ENCODE measurements around the gene RPL11.
"Not testable (repeated sequence)": the region's sequence is repeated elsewhere in the genome, so short reads cannot be mapped to it uniquely, and the experiment has no call there.

RPL11 gene

DNA sequence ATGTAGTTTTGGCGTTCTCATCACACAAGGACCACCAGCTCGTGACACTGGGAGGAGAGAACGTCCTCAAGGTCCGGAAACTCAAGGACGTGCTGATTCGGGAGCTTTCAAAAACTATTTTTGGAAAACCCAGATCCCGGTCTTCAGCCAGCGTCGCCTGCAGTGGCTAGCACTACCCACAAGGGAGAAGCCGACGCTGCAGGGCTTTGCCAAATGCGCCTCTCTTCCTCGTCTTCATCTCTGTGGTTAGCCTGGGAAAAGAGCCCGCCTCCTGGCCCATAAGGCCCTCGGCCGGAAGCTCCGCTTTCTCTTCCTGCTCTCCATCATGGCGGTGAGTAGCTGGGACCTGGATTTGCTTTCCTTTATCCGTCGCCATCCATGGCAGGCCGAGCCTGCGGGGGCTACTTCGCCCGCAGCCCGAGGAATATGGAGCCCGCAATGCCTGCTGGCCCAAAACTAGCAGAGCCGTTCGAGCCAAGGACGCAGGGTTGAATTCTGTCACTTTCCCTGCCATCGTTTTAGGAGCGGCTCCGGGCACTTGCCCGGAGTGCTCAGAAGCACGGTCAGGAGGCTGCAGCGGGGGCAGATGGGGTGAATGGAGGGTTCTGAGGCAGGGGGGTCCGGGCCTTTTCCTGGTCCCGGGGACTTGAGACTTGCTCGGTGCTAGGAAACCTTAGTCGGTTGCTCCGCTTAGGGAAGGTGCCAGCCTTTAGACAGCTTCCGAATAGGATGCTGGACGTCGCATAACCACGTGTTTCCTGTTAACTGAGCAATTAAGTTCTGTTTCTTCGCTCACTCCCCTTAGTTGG lies at the start of gene RPL11:
Gene RPL11, plus strand, starts transcription at position 308 of the 809 bp plus-strand sequence. Its CDS starts 18 bp downstream, at position 326.
- DNase-seq, result peak; percentile 70 to 71

DNA sequence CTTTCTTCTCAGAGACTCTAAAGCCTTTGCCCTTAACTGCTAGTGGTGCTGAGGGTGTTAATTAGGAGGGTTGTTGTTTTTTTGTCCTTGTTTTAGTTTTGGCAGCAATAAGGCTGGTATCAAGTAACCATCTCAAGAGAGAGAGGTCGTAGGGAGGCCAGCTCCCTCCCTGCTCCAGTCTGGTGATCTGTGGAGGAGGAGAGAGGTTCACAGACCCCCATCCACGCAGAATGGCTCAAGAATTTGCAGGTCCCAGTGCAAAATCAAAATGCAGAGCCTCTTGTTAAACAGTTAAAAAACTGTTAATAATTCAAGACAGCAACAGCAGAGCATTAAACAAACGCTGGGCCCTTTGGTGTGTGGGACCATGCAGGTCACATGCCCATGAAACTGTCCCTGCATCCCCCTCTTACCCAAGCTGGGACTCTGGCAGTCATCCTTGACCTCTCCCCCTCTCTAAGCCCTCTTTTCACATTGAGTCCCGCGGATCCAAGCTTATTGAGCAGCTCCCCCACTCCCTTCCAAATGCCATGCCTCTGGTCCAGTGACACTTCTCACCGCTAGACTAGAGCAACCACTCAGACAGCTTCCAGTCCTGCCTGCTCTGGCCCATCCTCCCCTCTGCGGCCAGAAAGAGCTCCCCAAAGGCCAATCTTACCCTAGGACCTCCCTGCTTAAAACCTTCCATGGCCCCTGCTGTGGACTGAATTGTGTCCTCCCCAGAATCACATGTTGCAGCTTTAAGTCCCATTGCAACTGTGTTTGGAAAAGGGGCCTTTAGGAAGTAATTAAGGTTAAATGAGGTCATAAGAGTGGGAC lies 47.7 kb upstream of the RPL11 start:
- no peak for DNase-seq

DNA sequence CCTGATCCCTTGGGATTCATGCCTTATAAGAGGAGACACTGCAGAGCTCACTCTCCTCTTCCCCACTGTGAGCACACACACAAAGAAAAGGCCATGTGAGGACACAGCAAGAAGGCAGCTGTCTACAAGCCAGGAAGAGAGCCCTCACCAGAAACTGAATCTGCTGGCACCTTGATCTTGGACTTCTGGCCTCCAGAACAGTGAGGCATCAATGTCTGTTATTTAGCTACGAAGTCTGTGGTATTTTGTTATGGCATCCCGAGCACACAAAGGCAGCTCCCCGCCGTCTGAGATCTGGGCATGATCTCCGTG lies 47.1 kb upstream of the RPL11 start:
- DNase-seq, result no peak

DNA sequence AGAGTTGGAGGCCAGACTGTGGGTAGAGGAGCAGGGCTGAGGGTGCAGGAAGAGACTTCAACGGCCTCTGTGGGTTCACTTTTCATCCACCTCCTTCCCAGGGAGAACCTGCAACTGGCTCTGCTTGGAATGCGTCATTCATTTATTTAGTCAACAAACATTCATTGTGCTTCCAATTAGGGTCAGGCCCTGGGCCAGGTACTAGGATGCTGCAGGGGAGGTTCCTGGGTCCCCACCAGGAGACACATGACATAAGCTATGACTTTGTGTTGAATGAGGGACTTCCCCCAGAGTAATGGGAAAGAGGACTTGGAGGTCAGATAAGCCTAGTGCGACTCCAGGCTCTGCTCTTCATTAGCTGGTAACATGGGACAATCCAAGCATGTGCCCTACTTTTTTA lies 46.3 kb upstream of the RPL11 start:
- no peak for DNase-seq

DNA sequence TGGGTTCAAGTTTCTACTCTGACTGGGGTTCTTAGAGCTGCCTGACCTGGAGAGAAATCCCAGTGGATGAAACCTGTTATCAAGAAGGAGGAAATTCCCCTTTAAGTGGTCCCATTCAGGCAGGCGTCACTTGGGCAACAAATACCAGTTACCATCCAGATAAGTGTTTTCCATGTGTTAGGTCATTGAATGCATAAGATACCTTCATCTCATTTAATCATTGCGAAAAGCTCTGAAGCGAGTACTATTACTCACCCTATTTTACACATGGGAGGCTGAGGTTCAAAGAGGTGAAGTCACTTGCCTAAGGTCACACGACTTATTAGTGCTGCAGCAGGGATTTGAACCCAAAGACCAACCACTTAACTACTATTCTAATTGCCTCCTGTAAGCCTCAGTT lies 45.5 kb upstream of the RPL11 start:
- DNase-seq, result no peak

DNA sequence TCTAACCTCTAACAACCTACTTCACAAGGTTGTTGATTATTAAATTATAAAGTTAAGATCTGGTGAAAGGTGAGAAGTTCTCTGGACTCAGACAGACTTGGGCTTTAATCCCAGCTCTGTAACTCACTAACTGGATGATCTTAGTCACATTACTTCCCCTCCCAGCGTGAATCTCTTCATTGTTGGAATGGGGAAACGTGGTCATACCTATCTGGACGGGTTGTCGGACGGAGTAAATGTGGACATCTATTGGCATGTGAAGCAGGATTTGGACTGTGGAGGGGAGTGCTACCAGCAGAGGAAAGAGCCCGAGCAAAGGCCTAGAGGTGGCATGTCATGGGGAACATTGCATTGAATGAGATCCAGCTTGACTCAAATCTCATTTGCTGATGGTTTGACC lies 45.1 kb upstream of the RPL11 start:
- DNase-seq, result no peak

DNA sequence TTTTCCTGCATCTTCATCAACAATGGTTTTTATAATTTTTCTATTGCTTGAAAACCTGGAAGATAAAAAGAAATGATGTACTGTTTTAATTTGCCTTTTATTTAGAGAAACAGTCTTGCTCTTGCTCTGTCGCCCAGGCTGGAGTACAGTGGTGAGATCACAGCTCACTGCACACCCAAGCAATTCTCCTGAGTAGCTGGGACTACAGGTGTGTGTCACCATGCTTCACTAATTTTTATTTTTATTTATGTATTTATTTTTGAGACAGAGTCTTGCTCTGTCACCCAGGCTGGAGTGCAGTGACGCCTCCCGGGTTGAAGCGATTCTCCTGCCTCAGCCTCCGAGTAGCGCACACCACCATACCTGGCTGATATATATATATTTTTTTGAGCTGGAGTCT lies 43.0 kb upstream of the RPL11 start:
- DNase-seq, result no peak

DNA sequence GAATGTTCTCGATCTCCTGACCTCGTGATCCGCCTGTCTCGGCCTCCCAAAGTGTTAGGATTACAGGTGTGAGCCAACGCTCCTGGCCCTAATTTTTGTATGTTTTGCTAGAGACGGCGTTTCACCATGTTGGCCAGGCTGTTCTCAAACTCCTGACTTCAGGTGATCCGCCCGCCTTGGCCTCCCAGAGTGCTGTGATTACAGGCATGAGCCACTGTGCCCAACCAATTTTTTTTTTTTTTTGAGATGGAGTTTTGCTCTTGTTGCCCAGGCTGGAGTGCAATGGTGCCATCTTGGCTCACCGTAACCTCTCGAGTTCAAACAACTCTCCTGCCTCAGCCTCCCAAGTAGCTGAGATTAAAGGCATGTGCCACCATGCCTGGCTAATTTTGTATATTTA lies 42.4 kb upstream of the RPL11 start:
- DNase-seq, result not testable (repeated sequence)

DNA sequence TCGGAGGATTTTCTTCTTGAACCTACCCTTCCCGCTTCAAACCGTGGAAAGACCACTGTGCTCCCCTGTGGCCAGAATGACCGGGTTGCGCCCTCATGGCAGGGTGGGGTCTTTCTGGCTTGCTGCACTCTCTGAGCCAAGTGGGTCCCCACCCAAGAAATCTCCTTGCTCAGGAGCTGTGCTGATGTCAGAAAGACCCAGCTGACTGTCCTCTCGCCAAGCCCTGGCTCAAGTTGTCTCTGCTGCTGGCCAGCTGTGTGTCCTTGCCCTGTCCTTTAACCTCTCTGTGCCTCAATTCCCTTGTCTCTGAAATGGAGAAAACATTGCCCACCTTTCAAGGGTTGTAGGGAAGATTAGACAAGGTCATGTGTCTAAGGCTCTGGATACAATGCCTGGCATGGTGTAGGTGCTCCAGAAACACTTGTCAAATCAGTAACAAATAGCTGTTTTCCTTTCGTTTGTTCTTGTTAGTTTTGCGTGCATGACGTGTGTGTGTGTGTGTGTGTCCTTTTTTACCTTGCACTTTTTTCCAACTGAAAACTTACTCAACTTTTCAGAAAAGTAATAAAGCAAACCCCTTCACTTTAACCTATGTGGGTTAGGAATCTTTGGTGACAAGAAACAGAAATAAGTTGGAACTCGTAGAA lies 41.1 kb upstream of the RPL11 start:
- DNase-seq, result no peak

DNA sequence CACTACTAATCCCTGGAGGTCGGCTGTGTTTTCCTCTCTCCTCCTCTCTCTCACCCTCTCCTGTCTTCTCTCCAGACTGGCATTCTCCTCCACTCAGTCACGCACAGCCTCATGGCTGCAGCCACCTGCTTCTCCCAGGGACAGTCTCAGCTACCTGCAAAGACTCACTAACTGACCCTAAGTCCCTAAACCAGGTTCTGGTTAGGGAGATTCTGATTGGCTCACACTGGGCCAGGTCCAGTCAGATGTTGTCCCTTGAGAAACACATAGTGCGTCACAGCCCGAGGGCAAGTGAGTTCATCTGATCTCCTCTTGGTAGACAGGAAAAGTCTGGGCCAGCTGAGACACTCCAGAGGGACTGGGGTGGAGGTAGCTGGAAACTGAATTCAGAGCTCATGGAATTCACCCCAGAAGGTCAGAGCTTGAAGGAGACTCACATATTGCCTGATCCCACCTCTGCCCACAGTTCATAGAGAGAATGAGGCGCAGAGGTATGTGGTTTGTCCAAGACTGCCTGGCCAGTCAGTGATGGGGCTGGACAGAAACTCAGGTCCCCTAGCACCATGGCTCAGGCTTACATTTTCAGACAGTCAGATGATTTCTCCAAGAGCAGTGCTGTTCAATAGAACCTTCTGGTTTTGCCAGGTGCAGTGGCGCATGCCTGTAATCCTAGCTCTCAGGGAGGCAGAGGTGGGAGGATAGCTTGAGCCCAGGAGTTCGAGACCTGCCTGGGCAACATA lies 40.4 kb upstream of the RPL11 start:
- DNase-seq, result no peak

DNA sequence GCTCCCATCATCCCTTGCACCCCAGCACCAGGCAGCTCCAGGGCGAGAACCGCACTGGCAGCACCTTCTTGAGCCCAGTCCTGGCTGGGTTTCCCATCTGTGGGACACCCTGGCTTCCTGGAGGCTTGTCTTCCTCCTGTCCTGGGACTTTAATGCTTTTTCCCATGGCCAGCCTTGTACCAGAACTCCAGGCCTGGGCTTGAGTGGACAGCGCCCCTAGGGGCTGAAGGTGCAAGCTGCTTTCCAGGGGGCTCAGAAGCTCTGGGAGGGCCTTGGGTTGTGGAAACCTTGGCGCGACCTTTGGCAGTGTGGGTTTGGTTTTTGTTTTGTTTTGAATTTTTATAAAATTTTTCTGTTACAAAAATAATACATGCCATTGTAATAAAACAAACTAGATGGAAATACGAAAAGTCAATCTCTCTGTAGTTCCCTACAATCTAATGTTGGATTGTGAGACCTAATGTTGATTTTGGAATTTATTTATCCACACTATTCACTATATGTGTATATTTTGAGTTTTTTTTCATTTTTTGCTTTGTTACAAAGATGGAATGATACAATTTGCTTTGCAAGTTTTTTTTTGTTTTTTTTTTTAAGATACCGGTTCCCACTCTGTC lies 33.8 kb upstream of the RPL11 start:
- DNase-seq, result no peak

DNA sequence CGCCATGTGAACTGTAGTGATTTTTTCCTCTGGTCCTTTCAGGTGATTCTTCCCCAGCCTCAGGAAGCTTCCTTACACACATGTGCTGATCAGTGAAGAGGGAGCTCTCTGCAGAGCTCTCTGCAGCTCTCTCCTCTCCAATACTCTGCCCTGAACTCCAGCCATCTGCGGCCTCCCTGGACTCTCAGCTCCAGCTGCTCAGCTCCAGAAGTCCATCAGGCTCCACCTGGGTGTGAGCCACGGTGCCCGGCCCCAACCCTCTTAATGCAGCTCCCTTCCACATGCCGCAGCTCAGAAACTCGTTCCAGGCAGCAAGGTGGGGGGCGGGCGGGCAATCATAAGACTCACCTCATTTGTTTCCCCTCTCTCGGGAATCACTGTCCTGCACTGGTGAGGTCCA lies 30.9 kb upstream of the RPL11 start:
- DNase-seq, result no peak

DNA sequence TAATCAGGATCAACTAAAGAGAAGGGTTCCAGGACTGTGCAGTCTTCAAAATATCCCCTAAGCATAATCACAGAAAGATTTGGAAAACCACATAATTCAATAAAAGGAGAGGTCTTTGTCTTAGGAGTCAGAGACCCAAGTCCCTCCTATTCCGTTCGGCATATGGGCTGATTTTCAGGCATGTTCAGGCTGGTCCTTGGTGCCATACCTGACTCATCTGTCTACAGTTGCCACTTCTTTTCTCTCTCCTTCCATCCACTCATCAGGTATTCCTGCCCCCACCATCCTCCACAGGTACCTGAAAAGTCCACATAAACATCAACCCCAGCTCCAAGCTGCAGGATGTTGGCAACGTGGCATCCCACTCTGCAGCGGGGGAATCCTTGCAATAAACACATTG lies 29.7 kb upstream of the RPL11 start:
- DNase-seq, result no peak

DNA sequence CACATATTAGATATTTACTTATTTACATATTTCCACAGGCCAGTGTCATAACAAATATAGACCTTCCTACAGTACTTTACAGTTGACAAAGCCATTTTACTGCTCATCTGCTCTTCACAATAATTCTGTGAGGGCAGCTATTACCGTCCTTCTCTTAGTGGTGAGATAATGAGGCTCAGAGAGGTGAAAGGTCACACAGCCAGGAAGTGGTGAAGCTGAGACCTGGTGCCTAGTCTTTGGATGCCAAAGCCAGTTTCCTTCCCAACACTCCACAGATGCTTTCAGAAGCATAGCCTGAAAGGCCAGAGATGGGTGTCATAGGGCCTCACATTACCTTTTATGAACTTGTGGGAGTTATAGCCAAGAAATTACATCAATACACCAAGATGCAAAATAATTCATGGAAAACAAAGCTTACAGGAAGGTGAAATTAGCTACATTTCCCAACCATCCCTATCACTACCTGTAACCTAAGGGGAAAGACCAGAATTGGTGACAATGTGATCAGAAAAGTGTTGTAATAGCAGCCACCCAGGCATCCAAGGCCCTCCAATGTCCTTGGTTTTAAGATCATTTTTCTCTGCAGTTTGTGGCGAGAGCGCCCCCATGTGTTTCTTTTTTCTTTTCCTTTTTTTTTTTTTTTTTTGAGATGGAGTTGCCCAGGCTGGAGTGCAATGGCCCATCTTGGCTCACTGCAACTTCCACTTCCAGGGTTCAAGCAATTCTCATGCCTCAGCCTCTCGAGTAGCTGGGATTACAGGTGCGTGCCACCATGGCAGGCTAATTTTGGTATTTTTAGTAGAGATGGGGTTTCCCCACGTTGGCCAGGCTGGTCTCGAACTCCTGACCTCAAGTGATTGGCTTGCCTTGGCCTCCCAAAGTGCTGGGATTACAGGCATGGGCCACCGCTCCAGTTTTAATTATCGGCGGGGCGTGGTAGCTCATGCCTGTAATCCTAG lies 26.5 kb upstream of the RPL11 start:
- DNase-seq, result no peak

DNA sequence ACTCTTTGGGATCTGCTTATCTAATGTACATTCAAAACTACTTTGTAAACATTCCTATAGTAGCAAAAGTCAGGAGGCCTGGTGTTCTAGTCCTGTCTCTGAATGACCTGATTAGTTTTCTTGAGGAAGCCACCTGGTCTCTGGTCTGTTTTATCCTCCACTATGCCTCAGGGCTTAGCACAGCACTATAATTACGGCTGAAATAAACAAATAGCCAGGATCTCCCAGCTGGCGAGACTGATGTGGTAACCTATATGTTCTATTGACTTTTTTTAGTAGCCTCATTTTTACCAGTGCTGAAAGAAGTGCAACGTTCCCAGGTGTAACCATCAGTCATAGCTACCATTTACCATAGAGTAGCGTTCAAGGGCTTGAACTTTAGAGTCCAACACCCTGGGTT lies 24.2 kb upstream of the RPL11 start:
- no peak for DNase-seq

DNA sequence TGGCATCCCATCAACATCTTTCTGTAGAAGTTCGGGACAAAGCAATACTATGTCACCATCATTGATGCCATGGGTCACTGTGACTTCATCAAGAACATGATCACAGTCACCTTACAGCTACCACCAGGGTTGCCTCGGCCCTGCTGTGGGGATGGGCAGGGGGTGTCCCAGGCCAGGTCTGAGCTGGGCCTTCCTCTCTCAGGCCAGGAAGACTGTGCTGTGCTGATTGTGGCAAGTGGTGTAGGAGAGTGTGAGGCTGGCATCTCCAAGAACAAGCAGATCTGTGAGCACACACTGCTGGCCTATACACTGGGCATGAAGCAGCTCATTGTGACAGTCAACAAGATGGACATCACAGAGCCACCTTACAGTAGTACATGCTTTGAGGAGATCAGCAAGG lies 20.9 kb upstream of the RPL11 start:
- DNase-seq, result no peak

DNA sequence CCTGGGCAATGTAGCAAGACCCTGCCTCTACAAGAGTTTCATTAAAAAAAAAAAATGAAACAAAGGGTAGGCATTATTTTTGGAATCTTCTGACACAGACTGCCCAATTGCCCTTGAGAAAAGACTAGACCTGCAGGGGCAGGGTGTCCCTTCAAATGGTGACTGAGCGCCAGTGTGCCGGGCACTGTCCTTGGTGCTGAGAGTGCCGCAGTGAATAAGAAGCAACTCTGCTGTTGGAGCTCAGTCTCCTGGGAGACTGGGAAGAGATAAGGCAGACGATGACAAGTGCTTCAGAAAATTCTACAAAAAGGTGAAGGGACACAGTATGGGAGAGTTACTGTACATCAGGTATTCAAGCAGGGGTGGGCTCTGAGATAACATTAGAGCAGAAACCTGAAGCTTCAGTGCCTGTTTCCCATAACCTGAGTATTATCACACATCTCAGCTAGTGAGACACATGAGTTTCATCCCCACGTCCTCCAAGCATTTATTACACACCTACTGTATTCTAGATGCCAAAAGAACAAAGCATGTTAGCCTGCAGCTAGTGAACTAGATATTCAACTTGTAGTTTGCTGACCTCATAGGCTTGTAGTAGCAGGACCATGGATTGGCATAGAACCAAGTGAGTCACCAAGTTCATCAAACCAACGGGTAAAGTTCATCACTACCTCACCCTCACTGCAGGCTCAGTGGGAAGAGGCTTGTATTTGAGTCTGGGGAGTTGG lies 18.4 kb upstream of the RPL11 start:
- no peak for DNase-seq

DNA sequence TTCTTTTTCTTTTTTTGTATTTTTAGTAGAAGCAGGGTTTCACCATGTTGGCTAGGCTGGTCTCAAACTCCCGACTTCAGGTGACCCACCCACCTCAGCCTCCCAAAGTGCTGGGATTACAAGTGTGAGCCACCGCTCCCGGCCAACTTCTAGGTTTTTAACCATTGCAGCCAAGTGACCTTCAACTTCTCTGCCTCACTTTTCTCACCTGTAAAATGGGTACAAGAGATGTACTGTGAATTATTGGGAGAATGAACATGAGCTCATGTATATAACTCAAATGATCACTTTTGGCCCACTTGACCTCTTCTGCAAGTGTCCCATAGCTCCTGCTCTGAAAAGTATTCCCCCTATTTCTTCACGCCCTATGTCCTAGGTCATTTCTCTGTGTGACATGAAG lies 11.8 kb upstream of the RPL11 start:
- no peak for DNase-seq

DNA sequence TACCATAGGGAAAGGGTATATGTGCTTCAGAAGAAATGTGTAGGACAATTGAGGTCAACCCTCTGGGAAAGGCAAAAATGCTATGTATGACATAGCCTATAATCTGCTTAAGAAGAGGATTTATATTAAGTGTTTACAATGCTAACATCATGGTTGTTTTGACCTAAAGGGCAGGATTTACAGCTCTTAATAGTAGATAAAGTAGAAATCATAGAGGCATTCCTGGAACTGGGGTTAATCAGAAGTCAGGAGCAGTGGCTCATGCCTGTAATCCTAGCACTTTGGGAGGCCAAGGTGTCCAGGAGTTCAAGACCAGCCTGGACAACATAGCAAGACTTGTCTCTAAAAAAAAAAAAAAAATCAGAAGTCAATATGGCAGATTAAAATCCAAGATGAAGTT lies 8.7 kb upstream of the RPL11 start:
- no peak for DNase-seq

DNA sequence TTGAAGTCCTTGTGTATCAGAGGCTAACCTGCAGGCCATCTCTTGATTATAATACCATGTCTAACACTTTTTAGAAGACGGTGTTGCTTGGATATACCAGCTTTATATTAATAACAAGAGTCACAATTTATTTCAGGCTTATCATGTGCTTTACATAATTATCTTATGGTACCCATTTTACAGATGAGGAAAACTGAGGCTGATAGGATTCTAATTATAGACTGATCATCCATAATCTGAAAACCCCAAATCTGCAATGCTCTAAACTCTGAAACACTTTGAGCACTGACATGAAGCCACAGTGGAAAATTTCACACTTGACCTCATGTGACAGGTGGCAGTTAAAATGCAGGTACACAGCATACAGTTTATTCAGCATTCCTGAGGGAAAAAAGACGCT lies 7.2 kb upstream of the RPL11 start:
- no peak for DNase-seq

DNA sequence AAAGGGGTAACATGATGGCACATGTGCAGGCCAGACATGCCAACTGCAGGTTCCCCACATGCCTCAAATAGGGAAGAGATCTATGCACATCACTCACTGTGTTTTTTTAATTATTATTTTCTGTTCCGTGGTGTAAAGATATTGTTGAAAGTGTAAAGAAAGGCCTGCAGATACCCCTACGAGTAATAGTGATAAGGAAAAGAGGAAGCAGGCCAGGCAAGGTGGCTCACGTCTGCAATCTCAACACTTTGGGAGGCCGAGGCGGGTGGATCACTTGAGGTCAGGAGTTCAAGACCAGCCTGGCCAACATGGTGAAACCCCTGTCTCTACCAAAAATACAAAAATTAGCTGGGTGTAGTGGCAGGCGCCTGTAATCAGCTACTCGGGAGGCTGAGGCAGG lies 6.4 kb upstream of the RPL11 start:
- DNase-seq, result not testable (repeated sequence)
